Adipocyte (in vitro differentiated cells): ENCODE results near the gene MZF1.
"Not testable (repeated sequence)": the region's sequence is repeated elsewhere in the genome, so short reads cannot be mapped to it uniquely, and the experiment has no call there.

Experiments
- DNase-seq: peaks from one replicate; pipeline ENCODE4 v3.0.0-alpha.2; 2015; ENCODE audit warnings: low read depth
- H3K27me3 ChIP-seq: replicated peaks from 2 replicates; pipeline ENCODE4 v1.7.0; 2013; ENCODE audit warnings: mild to moderate bottlenecking, low read length, moderate library complexity; ENCODE audit not compliant: control insufficient read depth, insufficient read depth
- H3K36me3 ChIP-seq: 2 replicates; pipeline ENCODE4 v1.7.0; 2013; ENCODE audit warnings: low read length, mild to moderate bottlenecking, moderate library complexity; ENCODE audit not compliant: control insufficient read depth, insufficient read depth, severe bottlenecking
- H3K4me1 ChIP-seq: 2 replicates; pipeline ENCODE4 v1.7.0; 2013; ENCODE audit warnings: mild to moderate bottlenecking, low read length, moderate library complexity; ENCODE audit not compliant: control insufficient read depth, insufficient read depth
- H3K4me3 ChIP-seq: 2 replicates; pipeline ENCODE4 v1.7.0; 2013; ENCODE audit warnings: mild to moderate bottlenecking, low read length, moderate library complexity
- H3K9ac ChIP-seq: 2 replicates; pipeline ENCODE4 v1.7.0; 2013; ENCODE audit warnings: mild to moderate bottlenecking, low read length, moderate library complexity
- H3K9me3 ChIP-seq: 2 replicates; pipeline ENCODE4 v1.7.0; 2013; ENCODE audit warnings: mild to moderate bottlenecking, low read length, moderate library complexity; ENCODE audit not compliant: control insufficient read depth

The MZF1 gene

GRCh38 chr19:58578012-58578925 is 5.1 kb upstream of the MZF1 start:
- H3K4me1 ChIP-seq, result peaks cover 24% of the 10 kb centered on the region
- no peaks in the 10 kb centered on the region for H3K9me3 ChIP-seq
- H3K4me3 ChIP-seq, result no peak overlapping the region
- no peaks in the 10 kb centered on the region for H3K27me3 ChIP-seq
- H3K9ac ChIP-seq, result peak overlapping the region; percentile 31
- H3K36me3 ChIP-seq, result peaks cover 15% of the 10 kb centered on the region
- DNase-seq, result no peak

GRCh38 chr19:58577581-58577980 is 4.4 kb upstream of the MZF1 start:
- not testable (repeated sequence) for H3K27me3 ChIP-seq, H3K4me3 ChIP-seq, H3K9me3 ChIP-seq, H3K36me3 ChIP-seq, DNase-seq, H3K9ac ChIP-seq
- H3K4me1 ChIP-seq, result peaks cover 24% of the 10 kb centered on the region

DNA sequence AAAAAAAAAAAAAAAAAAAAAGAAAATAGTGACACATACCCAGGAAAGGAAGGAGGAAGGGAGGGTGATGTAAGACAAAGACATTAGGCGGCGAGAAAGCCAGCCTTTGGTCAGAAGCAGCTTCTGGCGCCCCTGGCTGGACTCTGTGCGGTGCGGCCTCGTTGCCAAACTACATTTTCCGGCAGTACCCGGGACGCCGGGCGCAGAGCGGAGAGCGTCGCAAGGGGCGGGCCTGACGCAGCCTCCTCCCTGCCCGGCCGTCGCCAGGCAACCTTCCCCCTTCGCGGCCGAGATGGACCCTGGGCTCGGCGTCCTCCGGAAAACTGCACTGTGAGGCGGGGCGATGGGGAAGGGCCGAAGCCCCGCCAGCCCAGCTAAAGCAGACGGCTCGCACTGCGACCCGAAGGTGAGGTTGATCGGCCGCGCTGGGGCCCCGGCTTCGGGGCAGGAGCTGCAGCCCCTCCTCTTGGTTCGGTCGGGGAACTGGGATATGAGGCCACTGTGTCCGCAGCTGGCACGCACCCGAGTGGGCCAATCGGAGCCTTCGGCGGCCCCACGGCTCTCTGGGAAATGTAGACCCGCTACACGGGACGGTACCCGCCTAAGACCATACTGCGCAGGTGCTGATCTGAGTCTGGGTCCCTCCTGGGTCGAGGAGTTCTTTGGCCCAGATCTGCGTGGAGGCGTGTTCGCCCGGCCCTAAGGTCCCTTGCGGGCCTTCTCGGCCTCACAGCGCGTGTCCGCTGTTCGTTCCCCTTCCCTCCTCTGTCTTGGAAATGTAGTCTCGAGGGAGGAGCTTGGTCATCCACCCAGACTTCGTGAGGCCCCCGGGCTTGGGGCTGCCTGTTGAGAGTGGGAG is 2.3 kb upstream of the MZF1 start:
- H3K9me3 ChIP-seq, result no peaks in the 10 kb centered on the region
- DNase-seq, result peak; percentile 96
- peaks cover 7% of the 10 kb centered on the region for H3K36me3 ChIP-seq

GRCh38 chr19:58573658-58574164 is 576 bp upstream of the MZF1 start:
- peaks cover 27% of the 10 kb centered on the region for H3K4me1 ChIP-seq
- peaks cover 11% of the 10 kb centered on the region for H3K36me3 ChIP-seq
- H3K4me3 ChIP-seq, result peak overlapping the region; percentile 90
- peak overlapping the region; percentile 92 for H3K9ac ChIP-seq
- no peaks in the 10 kb centered on the region for H3K9me3 ChIP-seq
- DNase-seq, result no peak
- H3K27me3 ChIP-seq, result no peaks in the 10 kb centered on the region

More for the DNA sequence above, 2.3 kb upstream of the MZF1 start:
- peaks cover 27% of the 10 kb centered on the region for H3K4me1 ChIP-seq
- H3K9ac ChIP-seq, result peak overlapping the region; percentile 91
- no peaks in the 10 kb centered on the region for H3K27me3 ChIP-seq
- peak overlapping the region; percentile 89 for H3K4me3 ChIP-seq

DNA sequence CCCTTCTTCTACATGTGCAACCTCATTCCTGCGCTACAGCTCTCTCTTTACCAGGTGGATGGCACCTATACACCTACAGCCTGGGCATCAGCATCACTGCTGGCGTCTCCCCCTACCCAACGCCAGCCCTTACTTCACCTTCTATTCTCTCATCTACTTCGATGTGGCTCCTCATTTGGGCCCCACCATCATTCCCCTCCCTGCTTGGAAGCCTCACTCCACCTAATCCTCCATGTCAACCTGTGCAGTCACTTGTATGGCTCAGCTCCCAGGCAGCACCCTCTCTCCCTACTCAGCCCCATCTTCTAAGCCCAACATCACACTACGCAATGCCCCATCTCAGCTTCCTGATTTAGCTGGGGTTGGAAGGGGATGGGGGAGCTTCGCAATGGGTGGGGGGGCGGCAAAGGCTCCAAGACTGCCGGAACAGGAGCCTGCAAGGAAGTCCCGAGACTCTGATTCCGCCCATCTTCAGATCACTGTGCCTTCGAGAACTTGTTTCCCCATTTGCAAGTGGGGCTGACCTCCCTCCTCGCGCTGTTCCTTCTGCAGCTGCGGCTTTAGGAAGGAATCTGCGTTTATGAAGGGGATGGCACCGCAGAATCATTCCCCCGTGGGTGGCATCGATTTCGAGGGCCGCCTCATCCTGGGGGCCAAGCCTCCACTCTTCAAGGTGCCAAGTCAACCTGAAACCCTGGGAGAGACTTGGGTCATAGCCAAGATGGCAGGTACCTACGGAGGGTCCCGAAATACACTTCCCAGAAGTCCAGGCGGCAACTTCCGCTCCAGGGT is 913 bp downstream of the MZF1 start:
- H3K9ac ChIP-seq, result peak overlapping the region; percentile 92

DNA sequence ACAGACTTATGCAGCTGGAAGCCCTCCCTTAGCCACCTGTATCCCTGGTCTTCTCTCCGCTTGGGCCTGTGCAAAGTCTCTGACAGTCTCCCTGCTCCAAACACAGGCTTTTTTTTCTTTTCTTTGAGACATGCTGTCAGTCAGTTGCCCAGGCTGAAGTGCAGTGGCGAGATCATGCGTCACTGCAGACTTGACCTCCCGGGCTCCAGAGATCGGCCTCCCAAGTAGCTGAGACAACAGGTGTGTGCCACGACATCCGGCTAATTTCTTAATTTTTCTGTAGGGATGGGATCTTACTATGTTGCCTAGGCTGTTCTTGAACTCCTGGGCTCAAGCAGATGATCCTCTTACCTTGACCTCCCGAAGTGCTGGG is 1.6 kb downstream of the MZF1 start:
- no peak for DNase-seq
- Histone ChIP-seq H3K4me3 (no peak overlapping the region), H3K9ac (no peak overlapping the region), H3K9me3 (no peaks in the 10 kb centered on the region), H3K36me3 (peaks cover 18% of the 10 kb centered on the region), H3K4me1 (peaks cover 24% of the 10 kb centered on the region), H3K27me3 (no peaks in the 10 kb centered on the region)

More for the DNA sequence above, 913 bp downstream of the MZF1 start:
- Histone ChIP-seq H3K36me3 (peaks cover 12% of the 10 kb centered on the region), H3K4me1 (peaks cover 24% of the 10 kb centered on the region), H3K27me3 (no peaks in the 10 kb centered on the region), H3K9me3 (no peaks in the 10 kb centered on the region), H3K4me3 (peak overlapping the region; percentile 90)
- DNase-seq, result no peak

DNA sequence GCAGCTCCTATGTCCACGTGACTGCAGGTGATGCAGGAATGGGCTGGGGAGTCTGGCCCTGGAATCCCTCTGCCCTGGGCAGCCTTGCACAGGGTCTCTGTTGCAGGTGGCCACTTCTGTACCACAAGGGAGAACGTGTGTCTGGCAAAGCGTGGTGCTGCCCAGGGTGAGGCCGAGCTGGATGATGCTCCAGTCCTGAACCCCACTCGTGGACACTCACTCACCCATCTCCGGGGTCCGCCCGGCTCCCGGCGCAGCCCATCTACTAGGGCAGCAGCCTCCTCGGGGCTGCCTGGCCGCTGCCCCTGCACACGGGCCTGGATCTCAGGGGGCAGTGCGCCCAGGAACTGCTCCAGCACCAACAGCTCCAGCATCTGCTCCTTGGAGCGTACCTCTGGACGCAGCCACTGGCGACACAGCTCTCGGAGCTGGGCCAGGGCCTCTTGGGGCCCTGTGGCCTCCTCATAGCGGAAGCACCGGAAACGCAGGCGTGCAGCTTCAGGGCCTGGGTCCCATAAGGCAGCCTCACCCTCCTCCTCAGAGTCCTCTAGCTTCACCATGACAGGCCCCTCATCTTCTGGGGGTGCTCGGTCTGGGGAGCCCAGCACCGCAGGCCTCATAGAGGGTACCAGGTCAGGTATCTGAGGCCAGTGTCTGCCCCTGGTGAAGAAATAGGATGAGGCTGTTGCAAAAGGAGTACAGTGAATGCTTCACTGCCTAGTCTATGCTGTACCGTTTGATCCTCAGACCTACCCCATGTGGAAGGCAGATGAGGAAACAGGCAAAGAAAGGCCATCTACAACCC is 2.2 kb downstream of the MZF1 start:
- Histone ChIP-seq H3K4me1 (peaks cover 22% of the 10 kb centered on the region), H3K9me3 (no peaks in the 10 kb centered on the region), H3K36me3 (peaks cover 18% of the 10 kb centered on the region), H3K9ac (no peak overlapping the region), H3K27me3 (no peaks in the 10 kb centered on the region), H3K4me3 (no peak overlapping the region)
- no peak for DNase-seq

GRCh38 chr19:58569943-58570670 is 3.0 kb downstream of the MZF1 start:
- H3K4me1 ChIP-seq, result peaks cover 21% of the 10 kb centered on the region
- H3K27me3 ChIP-seq, result no peaks in the 10 kb centered on the region
- H3K9me3 ChIP-seq, result no peaks in the 10 kb centered on the region
- H3K36me3 ChIP-seq, result peaks cover 18% of the 10 kb centered on the region
- no peak for DNase-seq
- H3K4me3 ChIP-seq, result no peak overlapping the region
- H3K9ac ChIP-seq, result no peak overlapping the region

- H3K4me1 ChIP-seq, result peaks cover 17% of the 10 kb centered on the region
- peaks cover 18% of the 10 kb centered on the region for H3K36me3 ChIP-seq
- no peaks in the 10 kb centered on the region for H3K9me3 ChIP-seq
- no peak for DNase-seq
- H3K27me3 ChIP-seq, result no peaks in the 10 kb centered on the region
- no peak overlapping the region for H3K9ac ChIP-seq
- no peak overlapping the region for H3K4me3 ChIP-seq
These were observed 3.8 kb downstream of the MZF1 start for GRCh38 chr19:58569191-58569942.
